Dermis microvascular lymphatic vessel endothelial cell (primary cell): ENCODE results near the gene MAP3K13. TPM values are rescaled to one million over a fixed set of nuclear protein-coding genes. Genes with fewer than 3 reads are reported as not detected.
A peak's percentile ranks its signal among the peaks of the same experiment; 100 is the strongest.

Experiments
- DNase-seq, 2 donors: peaks; one replicate each; pipeline versions ENCODE4 v3.0.0 to v3.0.0-alpha.2; 2010; ENCODE audit warnings: low read depth in 2 of 2
- total RNA-seq: library from RNA; depleted of rRNA; stranded (reverse); fragments of >200 nt; gene quantifications from 2 replicates; pipeline ENCODE4 v1.2.1, GENCODE V29; 2014

The MAP3K13 gene
- total RNA-seq, 1 donor from 2014 or later, result 8.6 TPM

GRCh38 chr3:185504636-185505035, 141.7 kb downstream of the MAP3K13 start:
- no peak for DNase-seq

GRCh38 chr3:185507883-185508282, 144.9 kb downstream of the MAP3K13 start:
- no peak for DNase-seq

DNA sequence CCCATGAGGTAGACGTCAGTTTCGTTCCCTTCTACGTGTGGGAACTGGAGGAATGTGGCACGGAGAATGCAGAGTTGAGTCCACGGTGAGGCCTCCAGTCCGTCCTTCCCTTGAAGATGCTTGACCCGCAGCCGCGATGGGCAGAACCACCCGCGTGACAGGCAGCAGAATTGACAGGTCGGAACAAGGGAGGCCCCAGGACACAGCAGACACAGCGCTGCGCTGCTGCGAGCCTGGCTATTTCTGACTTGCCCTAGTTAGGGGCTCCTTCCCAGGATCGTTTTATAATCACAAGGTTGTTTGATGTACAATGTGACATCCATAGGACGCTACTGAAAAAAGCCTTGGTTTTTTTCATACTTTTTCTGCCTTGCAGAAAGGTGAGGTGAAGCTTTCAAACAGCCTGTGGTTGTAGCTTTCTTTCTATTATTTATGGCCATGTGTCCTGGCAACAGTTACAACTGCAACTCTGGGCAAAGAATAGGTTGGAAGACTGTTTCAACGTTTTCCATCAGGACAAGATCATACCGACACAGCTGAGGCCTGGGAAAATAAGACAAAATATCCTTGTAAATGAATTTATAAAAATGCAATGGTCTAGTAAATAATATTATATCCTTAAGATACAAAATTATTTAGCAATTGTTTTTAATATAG, 145.5 kb downstream of the MAP3K13 start:
- DNase-seq, result no peak

DNA sequence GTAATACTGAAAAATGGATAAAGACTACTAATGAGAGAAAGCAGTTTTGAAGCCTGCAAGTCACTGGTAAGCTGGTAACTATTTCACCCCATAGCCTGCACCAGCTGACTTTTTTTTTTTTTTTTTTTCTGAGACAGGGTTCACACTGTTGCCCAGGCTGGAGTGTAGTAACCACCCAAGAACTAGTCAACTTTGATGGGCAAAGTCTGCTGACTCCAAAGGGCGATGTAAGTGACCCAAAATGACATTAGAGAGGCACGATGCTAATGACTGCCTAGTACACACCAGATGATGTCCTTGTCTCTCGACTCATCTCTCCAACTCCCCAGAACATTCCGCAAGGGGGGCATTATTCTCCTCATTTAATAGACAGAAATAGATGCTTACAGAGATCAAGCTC, 148.8 kb downstream of the MAP3K13 start:
- no peak for DNase-seq

GRCh38 chr3:185517387-185518130, 154.6 kb downstream of the MAP3K13 start:
- DNase-seq, result no peak

GRCh38 chr3:185519021-185519420, 156.1 kb downstream of the MAP3K13 start:
- no peak for DNase-seq

DNA sequence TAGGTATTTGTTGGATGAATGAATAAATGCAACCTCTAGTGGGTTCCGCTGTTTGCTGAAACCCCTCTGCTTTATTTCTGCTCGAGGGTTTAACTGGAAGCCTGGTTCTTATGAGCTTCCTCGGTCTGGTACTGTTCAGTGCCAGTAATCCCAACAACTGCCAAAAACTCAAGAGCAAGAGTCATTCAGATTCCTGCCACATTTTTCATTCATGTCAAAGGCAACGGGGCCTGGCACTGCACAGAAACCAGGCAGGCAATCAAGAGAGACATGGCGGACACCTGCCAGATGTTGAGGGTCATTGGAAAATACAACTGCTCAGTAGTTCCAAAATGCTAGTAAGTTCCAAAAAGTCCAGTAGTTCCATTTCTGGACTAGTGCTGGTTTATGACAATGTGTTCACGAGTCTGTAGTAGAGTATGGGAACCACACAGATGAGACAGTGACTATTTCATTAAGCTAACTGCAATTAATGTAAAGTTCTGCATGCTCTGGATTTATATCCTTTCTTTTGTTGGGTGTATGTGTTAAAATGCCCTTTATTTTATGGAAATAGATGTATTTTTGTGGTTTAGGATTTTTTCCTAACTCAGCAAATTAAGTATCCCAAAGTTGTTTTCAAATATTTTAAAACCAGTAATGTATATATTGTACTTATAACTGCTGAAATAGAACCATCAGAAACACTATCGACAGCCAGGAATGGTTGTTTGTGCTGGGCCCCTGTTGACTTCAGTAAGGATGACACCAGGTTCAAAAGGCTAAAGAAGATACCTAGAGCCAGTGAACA, 158.6 kb downstream of the MAP3K13 start:
- DNase-seq, result no peak

GRCh38 chr3:185526349-185526951, 163.5 kb downstream of the MAP3K13 start:
- no peak for DNase-seq

- DNase-seq, result no peak
Measured at GRCh38 chr3:185527364-185527763, 164.4 kb downstream of the MAP3K13 start.

DNA sequence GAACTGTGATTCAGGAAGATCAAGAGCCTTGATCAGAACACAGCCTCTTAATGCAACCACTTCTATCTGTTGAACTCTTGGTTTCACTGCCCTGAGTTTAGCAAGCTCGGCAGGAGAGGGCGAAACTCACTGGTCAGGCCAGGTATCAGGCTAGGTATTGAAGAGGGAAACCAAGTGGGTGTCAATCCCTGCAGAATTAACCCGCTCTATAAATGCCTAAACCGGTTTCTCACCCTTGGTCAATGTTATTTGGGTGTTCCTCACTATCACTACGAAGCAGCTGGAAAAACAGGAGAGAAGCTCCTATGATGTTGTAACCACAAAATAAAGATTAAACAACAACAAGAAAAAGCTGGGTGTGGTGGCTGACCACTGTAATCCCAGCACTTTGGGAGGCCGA, 165.6 kb downstream of the MAP3K13 start:
- no peak for DNase-seq

- no peak for DNase-seq
Measured at GRCh38 chr3:185530856-185531255, 167.9 kb downstream of the MAP3K13 start.

DNA sequence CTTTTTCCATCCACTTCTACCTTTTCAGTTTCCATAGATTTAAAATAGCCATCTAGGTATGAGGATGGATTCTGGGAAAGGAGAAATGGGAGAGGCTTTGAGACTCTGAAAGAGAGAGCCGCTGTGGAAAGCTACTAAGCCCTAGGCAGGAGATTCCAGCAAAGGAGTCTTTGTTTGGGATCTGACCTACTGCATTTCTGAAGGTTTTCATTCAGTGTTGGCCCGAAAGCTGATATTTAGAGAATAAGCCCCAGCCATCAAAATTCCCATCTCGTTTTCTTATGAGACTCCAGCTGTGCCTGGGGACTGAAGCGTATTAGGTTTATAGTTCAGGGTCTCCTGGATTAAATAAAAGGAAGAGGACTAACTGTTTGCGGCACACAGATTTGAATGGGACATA, 170.0 kb downstream of the MAP3K13 start:
- DNase-seq, result no peak

GRCh38 chr3:185534511-185534910, 171.6 kb downstream of the MAP3K13 start:
- no peak for DNase-seq

- DNase-seq, result peak in 1 of 2 donors; percentile 70
Measured at GRCh38 chr3:185537369-185537970, 174.5 kb downstream of the MAP3K13 start.

Other genes starting within 250 kb of the MAP3K13 start
- 3.5 and 4.2 TPM in 2 replicates for gene C3orf70, start 210.1 kb upstream of the MAP3K13 start, total RNA-seq
- gene EHHADH, start 109.1 kb upstream of the MAP3K13 start, total RNA-seq, result 4.3 and 4.5 TPM in 2 replicates
- gene TMEM41A, start 135.9 kb downstream of the MAP3K13 start, total RNA-seq, result 5.9 and 7.0 TPM in 2 replicates
- gene LIPH, start 189.5 kb downstream of the MAP3K13 start, total RNA-seq, result 0.13 TPM in 1 of 2 replicates, not detected in the other
- 14.0 and 18.6 TPM in 2 replicates for gene SENP2, start 223.2 kb downstream of the MAP3K13 start, total RNA-seq